GM23338 (cell line): ENCODE results near the gene CASK.

Experiments used
- CTCF ChIP-seq, 2 experiments: fragments of 200-600 bp in 1 of 2; sonication (generic) in 1 of 2; conservative IDR thresholded peaks; 2 replicates each; pipeline versions ENCODE4 v1.5.1 to v1.6.1; 2016 to 2017; ENCODE audit warnings: antibody characterized with exemption in 2 of 2, low read depth in 2 of 2, mild to moderate bottlenecking in 2 of 2, moderate library complexity in 1 of 2
- ETS1 ChIP-seq: IDR thresholded peaks from 2 replicates; pipeline ENCODE4 v1.6.1; 2016; ENCODE audit warnings: antibody characterized with exemption
- EZH2 ChIP-seq: fragments of 200-600 bp; sonication (generic); IDR thresholded peaks from one replicate; pipeline ENCODE4 v1.8.0; 2017; ENCODE audit warnings: antibody characterized with exemption, mild to moderate bottlenecking, low read depth; ENCODE audit not compliant: unreplicated experiment
- EZH2phosphoT487 ChIP-seq: fragments of 200-600 bp; sonication (generic); IDR thresholded peaks from one replicate; pipeline ENCODE4 v1.8.1; 2018; ENCODE audit warnings: antibody characterized with exemption; ENCODE audit not compliant: unreplicated experiment
- JUNB ChIP-seq: IDR thresholded peaks from one replicate; pipeline ENCODE4 v1.6.1; 2016; ENCODE audit warnings: antibody characterized with exemption; ENCODE audit not compliant: unreplicated experiment
- NANOG ChIP-seq: IDR thresholded peaks from 2 replicates; pipeline ENCODE4 v1.6.1; 2016; ENCODE audit warnings: antibody characterized with exemption, borderline replicate concordance

GRCh38 chrX:41655631-41656030 is 267.7 kb downstream of the CASK start:
- no peak for TF ChIP-seq CTCF (conservative IDR thresholded peaks at IDR 0.05; ENCODE audit: low read depth in 2 of 2)
- no peak for TF ChIP-seq JUNB
- TF ChIP-seq ETS1 = no peak
- TF ChIP-seq EZH2 = no peak
- TF ChIP-seq NANOG = no peak
- TF ChIP-seq EZH2phosphoT487 = no peak
